HepG2 (cell line): ENCODE results near the gene CD7. TPM values are rescaled to one million over a fixed set of nuclear protein-coding genes. Genes with fewer than 3 reads are reported as not detected.

Source experiments
- ATF7 ChIP-seq, 2 experiments: fragments of 450-650 bp in 1 of 2; sonication (generic) in 1 of 2; formaldehyde crosslinking in 1 of 2; IDR thresholded peaks; 2 replicates each; pipeline versions ENCODE4 v1.4.0 to v1.6.1; 2016 to 2020; ENCODE audit warnings: antibody characterized with exemption in 1 of 2, mild to moderate bottlenecking in 1 of 2, missing genetic modification reagents in 1 of 2
- CBX1 ChIP-seq: IDR thresholded peaks from one replicate; pipeline ENCODE4 v1.6.1; 2016; ENCODE audit warnings: antibody characterized with exemption, low read depth
- CEBPG ChIP-seq: IDR thresholded peaks from 2 replicates; pipeline ENCODE4 v1.6.1; 2016
- CERS6 ChIP-seq: sonication (generic); formaldehyde crosslinking; IDR thresholded peaks from 2 replicates; pipeline ENCODE4 v1.5.0; 2020; ENCODE audit warnings: missing genetic modification reagents
- CREB3 ChIP-seq: sonication (generic); formaldehyde crosslinking; IDR thresholded peaks from 2 replicates; pipeline ENCODE4 v1.5.0; 2020; ENCODE audit warnings: missing genetic modification reagents
- CSRNP2 ChIP-seq: sonication (generic); formaldehyde crosslinking; conservative IDR thresholded peaks from 2 replicates; pipeline ENCODE4 v1.8.0; 2022; ENCODE audit warnings: low read depth, missing genetic modification reagents
- DNMT1 ChIP-seq: sonication (generic); formaldehyde crosslinking; IDR thresholded peaks from 2 replicates; pipeline ENCODE4 v1.5.1; 2020; ENCODE audit warnings: mild to moderate bottlenecking, missing genetic modification reagents
- GLI4 ChIP-seq: sonication (generic); formaldehyde crosslinking; IDR thresholded peaks from 2 replicates; pipeline ENCODE4 v1.5.1; 2020; ENCODE audit warnings: missing genetic modification reagents, mild to moderate bottlenecking, moderate library complexity, borderline replicate concordance
- HOXA3 ChIP-seq: sonication (generic); formaldehyde crosslinking; IDR thresholded peaks from 2 replicates; pipeline ENCODE4 v1.5.0; 2020; ENCODE audit warnings: missing genetic modification reagents
- IRF9 ChIP-seq: sonication (generic); formaldehyde crosslinking; IDR thresholded peaks from 2 replicates; pipeline ENCODE4 v1.8.0; 2022; ENCODE audit warnings: missing genetic modification reagents, mild to moderate bottlenecking, borderline replicate concordance
- NAIF1 ChIP-seq: sonication (generic); formaldehyde crosslinking; IDR thresholded peaks from 2 replicates; pipeline ENCODE4 v1.5.0; 2020; ENCODE audit warnings: mild to moderate bottlenecking, missing genetic modification reagents, borderline replicate concordance
- REPIN1 ChIP-seq: sonication (generic); formaldehyde crosslinking; IDR thresholded peaks from 2 replicates; pipeline ENCODE4 v1.8.0; 2022; ENCODE audit warnings: missing genetic modification reagents, low read depth, mild to moderate bottlenecking, borderline replicate concordance
- SAFB2 ChIP-seq: sonication (generic); formaldehyde crosslinking; IDR thresholded peaks from 2 replicates; pipeline ENCODE4 v1.5.1; 2020; ENCODE audit warnings: missing genetic modification reagents, low read depth, mild to moderate bottlenecking, borderline replicate concordance
- SALL1 ChIP-seq: sonication (generic); formaldehyde crosslinking; IDR thresholded peaks from 2 replicates; pipeline ENCODE4 v1.8.0; 2022; ENCODE audit warnings: mild to moderate bottlenecking, missing genetic modification reagents
- SNAPC2 ChIP-seq: sonication (generic); formaldehyde crosslinking; IDR thresholded peaks from 2 replicates; pipeline ENCODE4 v1.8.1; 2022; ENCODE audit warnings: mild to moderate bottlenecking, missing genetic modification reagents
- SRY ChIP-seq: sonication (generic); formaldehyde crosslinking; IDR thresholded peaks from 2 replicates; pipeline ENCODE4 v1.8.0; 2022; ENCODE audit warnings: mild to moderate bottlenecking, missing genetic modification reagents
- TRIM22 ChIP-seq: fragments of 450-650 bp; IDR thresholded peaks from 2 replicates; pipeline ENCODE4 v1.6.1; 2017
- ZNF292 ChIP-seq: sonication (generic); formaldehyde crosslinking; IDR thresholded peaks from 2 replicates; pipeline ENCODE4 v1.8.1; 2022; ENCODE audit warnings: mild to moderate bottlenecking, low read depth, missing genetic modification reagents, borderline replicate concordance
- ZNF335 ChIP-seq: sonication (generic); formaldehyde crosslinking; IDR thresholded peaks from 2 replicates; pipeline ENCODE4 v1.4.0; 2020; ENCODE audit warnings: missing genetic modification reagents
- ZNF33A ChIP-seq: sonication (generic); formaldehyde crosslinking; IDR thresholded peaks from 2 replicates; pipeline ENCODE4 v1.5.1; 2020; ENCODE audit warnings: missing genetic modification reagents, mild to moderate bottlenecking, moderate library complexity, borderline replicate concordance
- ZNF549 ChIP-seq: sonication (generic); formaldehyde crosslinking; IDR thresholded peaks from 2 replicates; pipeline ENCODE4 v1.5.0; 2020; ENCODE audit warnings: missing genetic modification reagents
- ZNF562 ChIP-seq: sonication (generic); formaldehyde crosslinking; IDR thresholded peaks from 2 replicates; pipeline ENCODE4 v1.8.0; 2022; ENCODE audit warnings: missing genetic modification reagents, borderline replicate concordance
- ZNF75D ChIP-seq: sonication (generic); formaldehyde crosslinking; IDR thresholded peaks from 2 replicates; pipeline ENCODE4 v1.8.1; 2023; ENCODE audit warnings: missing genetic modification reagents, mild to moderate bottlenecking, borderline replicate concordance
- ZSCAN20 ChIP-seq: sonication (generic); formaldehyde crosslinking; IDR thresholded peaks from 2 replicates; pipeline ENCODE4 v1.4.0; 2020; ENCODE audit warnings: missing genetic modification reagents, mild to moderate bottlenecking, borderline replicate concordance
- polyA plus RNA-seq, 8 experiments: library from polyadenylated mRNA; depleted of rRNA in 3 of 8; stranded (reverse) in 7 of 8; unstranded in 1 of 8; fragments of >200 nt; fragmentation: Illumina TruSeq in 4 of 8; extraction: Trizol in 4 of 8; gene quantifications; 2 replicates each; pipeline versions ENCODE4 v1.2.1 to v1.2.3, GENCODE V29; 2011 to 2016; ENCODE audit warnings: low read depth in 4 of 8, missing spikeins in 1 of 8, mixed read lengths in 1 of 8; ENCODE audit not compliant: insufficient read depth in 1 of 8
- total RNA-seq, 5 experiments: library from RNA; depleted of rRNA; stranded (reverse); fragments of >200 nt; fragmentation: Illumina TruSeq; extraction: Trizol; gene quantifications; 2 replicates each; pipeline ENCODE4 v1.2.3, GENCODE V29; 2016; ENCODE audit warnings: low read depth in 1 of 5

Gene CD7
- total and polyA plus RNA-seq, 2 of the 13 experiments (the other 11 are each of a cell fraction or from before 2014, with no cell fraction given) = 67.6 to 76.4 TPM

GRCh38 chr17:82304826-82305726 is 12.3 kb downstream of the CD7 start (continued):
- TF ChIP-seq IRF9 (no peak; the same call in 1 of the 2 replicates), CBX1 (no peak), ZSCAN20 (CRISPR knock-in tag) (no peak), REPIN1 (CRISPR knock-in tag) (no peak), ZNF562 (no peak), SALL1 (CRISPR knock-in tag) (no peak; the same call in none of the 2 replicates), DNMT1 (CRISPR knock-in tag) (no peak), ZNF33A (CRISPR knock-in tag) (no peak), ZNF292 (peak; percentile 54; the same call in 1 of the 2 replicates), ATF7 (IDR thresholded peaks at IDR 0.05) (no peak), ATF7 (CRISPR knock-in tag; IDR thresholded peaks at IDR 0.05) (no peak), ZNF549 (CRISPR knock-in tag) (no peak), ZNF75D (CRISPR knock-in tag) (no peak), NAIF1 (CRISPR knock-in tag) (no peak), CSRNP2 (CRISPR knock-in tag) (no peak), SAFB2 (CRISPR knock-in tag) (no peak), CREB3 (CRISPR knock-in tag) (no peak), SNAPC2 (no peak), CERS6 (CRISPR knock-in tag) (no peak), GLI4 (CRISPR knock-in tag) (no peak), HOXA3 (peak; percentile 63), ZNF335 (CRISPR knock-in tag) (no peak), TRIM22 (no peak), CEBPG (CRISPR knock-in tag) (no peak), SRY (no peak)
